Measurements from ENCODE around the gene SCGN.

SCGN gene, protein sequence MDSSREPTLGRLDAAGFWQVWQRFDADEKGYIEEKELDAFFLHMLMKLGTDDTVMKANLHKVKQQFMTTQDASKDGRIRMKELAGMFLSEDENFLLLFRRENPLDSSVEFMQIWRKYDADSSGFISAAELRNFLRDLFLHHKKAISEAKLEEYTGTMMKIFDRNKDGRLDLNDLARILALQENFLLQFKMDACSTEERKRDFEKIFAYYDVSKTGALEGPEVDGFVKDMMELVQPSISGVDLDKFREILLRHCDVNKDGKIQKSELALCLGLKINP

GRCh38 chr6:25652007-25652515 lies at the start of gene SCGN:
SCGN (plus strand) TSS chr6:25652215; CDS start chr6:25652404, 189 bp downstream.
- peak; percentile 4 to 70 for DNase-seq

- no peak for DNase-seq
These were observed 49.4 kb upstream of the SCGN start for GRCh38 chr6:25602674-25602982.

GRCh38 chr6:25603251-25603650 lies 48.8 kb upstream of the SCGN start:
- no peak for DNase-seq

DNA sequence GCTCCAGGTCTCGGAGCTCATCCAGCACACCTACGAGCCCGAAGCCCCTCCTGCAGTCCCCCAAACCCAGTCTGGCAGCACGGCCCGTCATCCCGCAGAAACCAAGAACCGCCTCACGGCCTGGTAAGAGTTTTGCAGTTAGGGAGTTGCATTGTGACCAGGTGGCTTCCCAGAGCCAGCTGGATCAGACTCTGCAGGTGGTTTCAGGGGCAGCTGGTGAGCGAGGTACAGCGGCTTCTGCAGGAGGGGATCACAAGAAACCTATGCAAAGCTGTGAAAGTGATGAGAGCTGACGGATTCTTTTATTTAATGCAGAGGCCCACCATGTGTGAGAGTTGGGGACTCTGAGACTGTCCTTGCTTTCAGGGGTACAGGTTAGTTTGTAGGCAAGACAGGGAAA lies 45.9 kb upstream of the SCGN start:
- DNase-seq, result no peak

DNA sequence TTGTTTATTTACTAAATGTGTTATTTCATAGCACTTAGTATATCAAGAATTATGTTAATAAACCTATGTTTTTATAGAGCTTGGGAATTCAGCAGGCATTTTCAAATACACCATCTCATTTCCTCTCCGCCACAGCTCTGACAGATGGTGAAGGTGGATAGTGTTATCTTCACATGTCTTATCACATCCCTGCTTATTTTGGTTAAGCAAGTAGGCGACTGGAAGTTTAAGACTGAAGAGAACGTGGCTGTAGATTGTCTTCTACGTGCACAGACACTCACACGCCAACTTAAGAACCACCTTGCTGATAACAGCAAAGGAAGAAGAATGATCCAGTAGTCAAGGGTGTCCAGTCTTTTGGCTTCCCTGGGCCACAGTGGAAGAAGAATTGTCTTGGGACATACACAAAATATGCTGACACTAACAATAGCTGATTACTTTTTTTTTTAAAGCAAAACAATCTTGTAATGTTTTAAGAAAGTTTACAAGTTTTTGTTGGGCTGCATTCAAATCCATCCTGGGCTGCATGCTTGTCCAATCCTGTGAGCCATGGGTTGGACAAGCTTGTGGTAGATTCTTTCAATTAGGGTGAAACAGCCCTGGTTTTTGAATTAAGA lies 43.3 kb upstream of the SCGN start:
- no peak for DNase-seq

DNA sequence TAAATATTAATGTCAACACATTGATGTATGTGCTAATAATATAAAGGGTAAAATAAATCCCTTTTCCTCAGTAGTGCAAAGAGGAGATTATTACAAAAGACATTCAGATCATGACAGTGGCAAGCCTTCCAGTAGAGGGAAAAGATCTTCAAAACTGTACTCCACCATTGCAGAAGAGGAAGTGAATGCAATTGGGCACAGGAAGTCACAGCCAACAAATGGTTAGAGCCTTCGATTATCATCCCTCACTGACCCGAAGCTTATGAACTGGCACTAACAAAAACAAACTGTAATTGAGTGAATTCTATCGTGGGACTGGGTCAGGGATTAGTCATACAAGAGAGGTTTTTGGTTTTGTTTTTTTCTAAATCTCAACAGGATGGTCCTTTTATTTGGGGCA lies 39.3 kb upstream of the SCGN start:
- DNase-seq, result no peak

GRCh38 chr6:25613415-25613814 lies 38.6 kb upstream of the SCGN start:
- no peak for DNase-seq

DNA sequence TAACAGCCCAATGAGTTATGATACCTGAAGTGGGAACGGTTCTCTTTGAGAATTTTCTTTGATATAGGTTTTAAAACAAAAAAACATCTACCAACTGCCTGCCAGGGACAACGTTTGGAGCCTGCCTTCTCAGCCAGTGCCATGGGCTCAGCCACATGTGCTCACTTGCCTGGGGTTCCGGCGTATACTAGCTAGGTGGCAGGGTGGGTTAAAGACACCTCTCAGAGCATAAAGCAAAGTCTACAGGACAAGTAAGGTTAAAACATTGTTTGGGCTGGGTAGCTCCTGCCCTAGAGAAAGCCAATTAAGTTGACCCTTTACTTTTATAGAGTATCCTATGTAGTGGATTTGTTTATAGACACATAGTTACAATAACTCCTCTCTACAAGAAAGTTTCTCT lies 38.0 kb upstream of the SCGN start:
- DNase-seq, result no peak

GRCh38 chr6:25615471-25615870 lies 36.5 kb upstream of the SCGN start:
- DNase-seq, result no peak

- DNase-seq, result no peak
These were observed 34.0 kb upstream of the SCGN start for GRCh38 chr6:25617997-25618396.

DNA sequence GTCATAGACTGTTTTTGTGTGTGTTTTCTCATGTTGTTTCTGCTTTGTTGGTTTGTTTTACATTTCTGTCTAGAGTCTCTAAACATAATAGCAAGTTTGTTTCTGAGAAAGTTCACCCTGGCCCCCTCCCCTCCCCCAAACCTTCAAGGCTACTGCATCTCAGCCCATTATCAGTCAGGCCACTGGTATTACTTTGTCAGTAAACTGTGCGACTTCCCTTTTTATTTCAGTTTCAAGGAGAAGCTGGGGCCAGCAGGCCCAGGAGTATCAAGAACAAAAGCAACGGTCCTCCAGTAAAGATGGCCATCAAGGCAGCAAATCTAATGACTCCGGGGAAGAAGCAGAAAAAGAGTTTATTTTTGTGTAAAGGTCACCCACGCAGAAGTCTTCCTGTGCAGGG lies 32.8 kb upstream of the SCGN start:
- DNase-seq, result no peak

GRCh38 chr6:25620391-25620790 lies 31.6 kb upstream of the SCGN start:
- DNase-seq, result no peak

DNA sequence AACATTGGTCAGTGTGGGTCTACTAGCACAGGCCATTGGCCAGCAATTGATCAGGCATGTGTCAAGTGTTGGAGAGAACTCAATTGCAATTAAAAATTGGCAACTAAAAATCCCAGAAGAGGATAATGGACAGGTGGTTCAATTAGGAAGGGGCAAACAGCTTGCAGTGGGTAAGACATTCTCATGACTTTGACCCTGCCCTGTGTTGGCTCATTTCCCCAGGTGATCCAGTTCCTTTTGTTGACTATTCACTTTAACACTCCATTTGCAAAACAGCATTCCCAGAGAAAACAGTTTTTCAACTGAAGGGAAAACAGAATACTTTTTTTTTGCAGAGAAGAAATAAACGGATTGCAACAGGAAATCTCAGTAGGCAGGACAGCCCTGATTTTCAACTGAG lies 28.9 kb upstream of the SCGN start:
- no peak for DNase-seq

DNA sequence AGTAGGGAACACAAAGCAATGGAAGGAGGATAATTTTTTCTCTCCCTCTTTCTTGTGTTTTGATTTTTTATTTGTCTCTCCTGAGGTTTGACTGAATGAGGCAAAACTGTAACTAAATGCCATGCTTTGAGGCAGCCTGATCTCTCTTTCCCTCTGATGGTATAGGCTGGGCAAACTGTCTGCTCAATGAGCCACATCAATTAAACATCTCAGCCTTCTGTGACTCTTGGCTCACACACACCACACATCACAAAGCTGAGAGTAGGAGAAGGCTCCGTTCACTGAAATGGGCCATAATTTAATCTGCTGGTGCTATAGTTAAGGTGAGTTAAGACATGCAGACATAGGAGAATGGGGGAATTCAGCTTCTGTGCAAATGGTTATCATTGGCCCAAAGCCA lies 28.1 kb upstream of the SCGN start:
- no peak for DNase-seq

- peak; percentile 32 to 71 for DNase-seq
These were observed 25.0 kb upstream of the SCGN start for GRCh38 chr6:25627001-25627400.

- no peak for DNase-seq
These were observed 23.4 kb upstream of the SCGN start for GRCh38 chr6:25628471-25629197.

DNA sequence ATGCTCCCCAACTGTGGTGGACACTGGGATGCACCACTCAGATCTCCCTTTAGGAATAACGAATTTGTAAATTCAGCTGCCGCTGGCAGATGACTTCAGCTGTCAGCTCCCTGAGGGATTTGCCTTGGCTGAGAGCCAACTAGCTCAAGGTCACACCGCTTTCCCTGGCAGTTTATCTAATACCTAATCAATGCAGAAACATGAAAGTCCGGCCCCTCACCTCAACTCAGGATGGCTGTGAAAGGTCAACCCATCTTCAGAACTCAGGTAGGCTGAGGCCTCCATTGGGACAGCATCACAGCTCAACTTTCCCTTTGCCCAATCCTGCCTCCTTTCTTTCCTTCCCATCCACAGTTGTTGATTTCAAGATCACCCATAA lies 22.8 kb upstream of the SCGN start:
- DNase-seq, result peak; percentile 74 to 89

DNA sequence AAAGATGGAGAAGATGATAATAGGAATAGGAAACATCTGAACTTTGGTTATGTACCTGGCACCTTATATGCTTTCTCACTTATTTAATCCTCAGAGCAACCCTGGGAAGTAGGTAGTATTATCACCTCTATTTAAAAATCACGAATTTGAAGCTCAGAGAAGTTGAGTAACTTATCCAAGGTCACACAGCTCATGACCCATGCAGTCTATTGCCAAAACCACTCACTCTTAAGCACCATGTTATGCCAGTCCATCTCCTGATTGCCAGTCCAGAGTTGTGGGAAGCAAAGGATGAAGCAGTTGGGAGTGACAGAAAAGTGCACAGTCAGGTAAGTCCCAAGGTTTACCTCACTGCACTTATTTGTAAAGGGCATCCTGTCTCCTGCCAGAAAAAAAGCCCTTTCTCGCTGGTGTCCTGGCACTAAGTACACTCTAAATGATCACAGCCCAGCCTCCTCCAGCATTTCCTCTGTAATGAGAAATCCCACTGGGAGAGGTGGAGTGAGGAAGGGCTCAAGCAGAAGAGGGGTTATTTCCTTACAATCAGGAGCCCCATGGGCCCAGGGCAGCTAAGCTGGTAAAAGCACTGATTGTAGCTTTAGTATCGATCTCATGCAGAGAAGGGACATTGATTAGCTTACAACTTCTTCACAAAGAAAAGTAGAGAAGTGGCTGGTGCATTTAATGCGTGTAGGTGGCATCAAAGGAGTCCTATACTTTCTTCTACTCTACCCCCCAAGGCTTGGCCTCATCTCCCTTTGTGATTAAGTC lies 21.3 kb upstream of the SCGN start:
- DNase-seq, result no peak

DNA sequence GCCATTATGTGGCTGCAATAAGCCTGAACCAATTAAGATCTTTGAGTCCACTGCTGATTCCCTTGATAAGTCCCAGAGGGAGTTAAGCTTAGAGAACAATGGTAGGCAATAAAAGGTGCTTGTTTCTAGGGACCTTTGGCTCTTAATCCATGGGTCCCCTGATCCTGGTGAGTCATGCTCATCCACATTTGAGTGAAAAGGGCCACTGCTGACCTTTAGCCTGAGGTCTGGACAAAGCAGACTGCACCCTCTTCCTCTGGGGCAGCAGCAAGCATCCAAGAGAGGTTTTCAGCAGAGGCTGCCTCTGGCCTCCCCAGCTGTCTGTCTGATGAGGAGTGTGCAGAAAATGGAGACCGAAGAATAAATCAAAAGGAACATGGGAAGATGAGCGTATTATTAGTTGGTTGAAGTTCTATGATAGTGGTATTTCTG lies 16.1 kb upstream of the SCGN start:
- DNase-seq, result no peak

DNA sequence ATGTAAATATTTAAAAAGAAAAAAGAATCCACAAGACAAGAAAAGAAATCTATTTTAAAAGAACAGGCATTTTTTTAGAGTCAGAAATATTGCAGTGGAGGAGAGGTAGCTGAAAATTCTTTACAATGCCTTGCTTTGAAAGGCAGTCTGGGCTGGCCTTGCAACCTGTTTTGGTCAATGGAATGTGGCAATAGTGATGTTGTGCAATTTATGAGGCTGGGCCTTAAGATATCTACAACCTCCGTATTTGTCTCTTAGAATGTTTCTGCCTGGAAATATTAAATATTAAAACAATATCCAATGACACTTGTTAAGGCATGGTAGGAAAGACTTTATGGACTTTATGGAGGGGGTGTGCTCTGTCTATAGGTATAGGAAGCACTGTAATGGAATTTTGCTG lies 14.8 kb upstream of the SCGN start:
- no peak for DNase-seq

DNA sequence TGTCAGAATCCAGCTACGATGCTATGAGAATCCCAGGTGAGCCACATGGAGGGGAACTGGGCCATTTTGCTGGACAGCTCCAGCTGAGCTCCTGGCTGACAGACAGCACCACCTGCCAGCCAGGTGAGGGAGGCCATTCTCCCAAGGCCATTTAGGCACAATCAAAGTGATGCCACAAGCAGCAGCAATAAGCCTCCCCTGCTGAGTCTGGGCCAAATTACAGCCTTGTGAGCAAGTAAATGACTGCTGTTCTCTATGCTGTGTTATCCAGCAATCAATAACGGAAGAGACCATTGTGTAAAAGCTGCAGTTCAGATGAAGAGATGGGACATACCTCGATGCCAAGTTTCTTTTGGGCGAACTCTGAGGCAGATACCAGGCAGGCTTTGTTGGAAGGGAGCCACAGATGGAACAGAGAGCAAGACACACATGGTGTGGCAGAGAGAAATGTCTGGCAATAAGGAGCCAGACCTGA lies 14.0 kb upstream of the SCGN start:
- peak in 1 of 2 experiments; percentile 27 for DNase-seq

DNA sequence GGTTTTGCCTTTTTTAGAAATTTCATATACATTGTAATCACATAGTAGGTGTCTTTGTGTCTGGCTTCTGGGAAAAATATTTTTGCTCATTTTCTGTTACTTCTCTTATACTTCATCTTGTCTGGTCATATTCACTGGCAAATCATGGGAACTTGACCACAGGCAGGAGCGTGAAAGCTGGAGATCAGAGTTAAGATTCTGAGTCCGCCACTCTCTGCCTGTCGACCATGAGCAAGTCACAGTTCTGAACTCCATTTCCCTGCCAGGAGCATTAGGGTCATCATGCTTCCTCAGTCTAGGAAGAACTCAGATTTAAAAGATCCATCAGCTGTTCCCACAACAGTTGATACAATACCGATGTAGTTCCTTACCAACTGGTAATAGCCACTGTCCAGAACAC lies 12.4 kb upstream of the SCGN start:
- DNase-seq, result no peak

- no peak for DNase-seq
These were observed 11.6 kb upstream of the SCGN start for GRCh38 chr6:25640446-25640845.

Data from NCI-H526 (cell line).